ENCODE results near the gene KANK2.

The KANK2 gene

DNA sequence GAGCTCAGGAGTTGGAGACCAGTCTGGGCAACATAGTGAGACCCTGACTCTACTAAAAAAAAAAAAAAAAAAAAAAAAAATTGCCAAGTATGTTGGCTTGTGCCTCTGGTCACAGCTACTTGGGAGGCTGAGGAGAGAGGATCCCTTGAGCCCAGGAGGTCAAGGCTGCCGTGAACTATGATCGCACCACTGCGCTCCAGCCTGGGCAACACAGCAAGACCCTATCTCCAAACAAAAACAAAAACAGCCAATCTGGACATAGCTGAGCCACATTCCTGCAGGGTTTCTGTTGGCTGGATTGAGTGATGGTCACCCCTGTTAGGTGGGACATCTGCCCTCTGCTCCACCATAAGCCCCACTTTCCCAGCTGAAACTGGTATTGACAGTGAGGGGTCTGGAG is 28.5 kb upstream of the KANK2 start:
- H3K4me3 ChIP-seq (ENCODE audit: low read depth, low read length), result no peak overlapping the region
- TF ChIP-seq, protein P1, sequence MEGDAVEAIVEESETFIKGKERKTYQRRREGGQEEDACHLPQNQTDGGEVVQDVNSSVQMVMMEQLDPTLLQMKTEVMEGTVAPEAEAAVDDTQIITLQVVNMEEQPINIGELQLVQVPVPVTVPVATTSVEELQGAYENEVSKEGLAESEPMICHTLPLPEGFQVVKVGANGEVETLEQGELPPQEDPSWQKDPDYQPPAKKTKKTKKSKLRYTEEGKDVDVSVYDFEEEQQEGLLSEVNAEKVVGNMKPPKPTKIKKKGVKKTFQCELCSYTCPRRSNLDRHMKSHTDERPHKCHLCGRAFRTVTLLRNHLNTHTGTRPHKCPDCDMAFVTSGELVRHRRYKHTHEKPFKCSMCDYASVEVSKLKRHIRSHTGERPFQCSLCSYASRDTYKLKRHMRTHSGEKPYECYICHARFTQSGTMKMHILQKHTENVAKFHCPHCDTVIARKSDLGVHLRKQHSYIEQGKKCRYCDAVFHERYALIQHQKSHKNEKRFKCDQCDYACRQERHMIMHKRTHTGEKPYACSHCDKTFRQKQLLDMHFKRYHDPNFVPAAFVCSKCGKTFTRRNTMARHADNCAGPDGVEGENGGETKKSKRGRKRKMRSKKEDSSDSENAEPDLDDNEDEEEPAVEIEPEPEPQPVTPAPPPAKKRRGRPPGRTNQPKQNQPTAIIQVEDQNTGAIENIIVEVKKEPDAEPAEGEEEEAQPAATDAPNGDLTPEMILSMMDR (IDR thresholded peaks at IDR 0.05; ENCODE audit: low read depth, low read length, missing control alignments), result no peak
- in situ Hi-C loops (cut with HindIII; ENCODE audit: low sequenced_read_pairs), result no loop called here
- no peak for DNase-seq (ENCODE audit: low read depth)

DNA sequence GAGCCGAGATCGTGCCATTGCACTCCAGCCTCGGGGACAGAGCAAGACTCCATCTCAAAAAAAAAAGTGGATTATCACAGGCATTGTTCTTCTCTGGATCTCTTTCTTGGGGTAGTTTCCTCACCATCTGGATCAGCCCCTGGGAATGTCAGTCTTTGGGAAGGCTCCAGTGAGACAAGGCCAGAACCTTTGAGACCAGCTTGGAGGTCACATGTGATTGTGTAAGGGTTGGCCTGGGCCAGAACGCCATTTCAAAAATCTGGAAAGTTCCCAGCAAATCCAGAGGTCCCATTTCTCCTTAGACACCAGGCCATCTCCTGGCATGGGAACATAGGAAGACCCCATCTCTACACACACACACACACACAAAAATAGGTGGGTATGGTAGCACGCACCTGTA is 27.8 kb upstream of the KANK2 start:
- DNase-seq (ENCODE audit: low read depth), result no peak
- in situ Hi-C loops (cut with HindIII; ENCODE audit: low sequenced_read_pairs), result no loop called here
- no peak overlapping the region for H3K4me3 ChIP-seq (ENCODE audit: low read depth, low read length)
- TF ChIP-seq, protein P1 (IDR thresholded peaks at IDR 0.05; ENCODE audit: low read depth, low read length, missing control alignments), result no peak

DNA sequence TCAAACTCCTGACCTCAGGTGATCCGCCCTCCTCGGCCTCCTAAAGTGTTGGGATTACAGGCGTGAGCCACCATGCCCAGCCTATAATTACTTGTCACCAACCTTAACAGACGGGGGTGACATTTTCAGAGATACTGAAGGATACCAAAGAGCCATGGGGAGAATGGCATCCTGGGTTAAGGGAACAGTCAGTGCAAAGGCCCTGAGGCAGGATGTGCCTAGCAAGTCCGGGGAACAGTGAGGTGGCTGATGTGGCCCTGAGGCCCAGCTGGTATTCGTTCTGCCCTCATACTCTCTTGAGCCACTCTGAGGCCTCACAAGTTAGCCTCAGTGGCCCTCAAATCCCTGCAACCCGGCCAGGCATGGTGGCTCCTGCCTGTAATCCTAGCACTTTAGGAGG is 27.1 kb upstream of the KANK2 start:
- TF ChIP-seq, protein P1 (IDR thresholded peaks at IDR 0.05; ENCODE audit: low read depth, low read length, missing control alignments), result no peak
- no peak for DNase-seq (ENCODE audit: low read depth)
- no peak overlapping the region for H3K4me3 ChIP-seq (ENCODE audit: low read depth, low read length)
- in situ Hi-C loops (cut with HindIII; ENCODE audit: low sequenced_read_pairs), result no loop called here

DNA sequence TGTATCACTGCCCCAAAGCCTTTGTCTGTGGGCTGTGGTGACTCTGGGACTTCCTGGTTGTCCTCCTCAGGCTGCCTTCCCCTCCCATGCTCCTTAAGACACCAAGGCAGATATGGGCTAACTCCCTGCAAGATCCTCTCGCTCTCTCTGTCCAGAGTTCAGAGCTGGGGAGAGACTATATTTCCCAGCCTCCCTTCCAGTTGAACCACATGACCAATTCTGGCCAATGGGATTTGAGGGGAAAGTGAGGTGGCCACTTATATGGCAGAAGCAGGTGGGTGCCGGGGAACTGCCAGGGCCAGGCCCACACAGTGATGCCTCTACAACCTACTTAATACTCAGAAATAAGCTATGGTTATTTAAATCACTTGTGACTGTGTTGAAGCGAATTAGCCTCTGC is 25.9 kb upstream of the KANK2 start:
- TF ChIP-seq, protein P1 (IDR thresholded peaks at IDR 0.05; ENCODE audit: low read depth, low read length, missing control alignments), result no peak
- no peak for DNase-seq (ENCODE audit: low read depth)
- H3K4me3 ChIP-seq (ENCODE audit: low read depth, low read length), result no peak overlapping the region
- in situ Hi-C loops (cut with HindIII; ENCODE audit: low sequenced_read_pairs), result no loop called here

DNA sequence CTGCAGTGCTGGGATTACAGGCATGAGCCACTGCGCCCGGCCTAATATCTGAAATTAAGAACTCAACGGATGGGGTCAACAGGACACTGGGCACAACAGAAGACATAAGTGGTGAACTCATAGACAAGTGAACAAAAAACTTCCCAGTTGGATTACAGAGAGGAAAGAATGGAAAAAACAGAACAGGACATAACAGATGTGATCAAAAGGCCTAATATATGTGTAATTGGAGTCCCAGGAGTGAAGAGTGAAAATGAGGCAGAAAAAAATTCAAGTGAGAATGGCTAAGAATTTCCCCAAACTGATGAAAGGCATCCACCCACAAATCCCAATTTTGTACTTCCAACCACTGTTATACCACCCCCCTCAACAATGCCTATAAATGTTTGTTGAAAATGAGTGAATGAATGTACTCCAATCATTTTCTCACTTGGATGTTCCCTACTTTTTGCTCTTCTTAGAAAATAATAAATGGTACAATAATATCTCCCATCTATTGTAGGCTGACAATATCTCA is 23.8 kb upstream of the KANK2 start:
- no peak overlapping the region for H3K4me3 ChIP-seq (ENCODE audit: low read depth, low read length)
- no peak for DNase-seq (ENCODE audit: low read depth)
- TF ChIP-seq, protein P1 (IDR thresholded peaks at IDR 0.05; ENCODE audit: low read depth, low read length, missing control alignments), result no peak
- in situ Hi-C loops (cut with HindIII; ENCODE audit: low sequenced_read_pairs), result no loop called here

DNA sequence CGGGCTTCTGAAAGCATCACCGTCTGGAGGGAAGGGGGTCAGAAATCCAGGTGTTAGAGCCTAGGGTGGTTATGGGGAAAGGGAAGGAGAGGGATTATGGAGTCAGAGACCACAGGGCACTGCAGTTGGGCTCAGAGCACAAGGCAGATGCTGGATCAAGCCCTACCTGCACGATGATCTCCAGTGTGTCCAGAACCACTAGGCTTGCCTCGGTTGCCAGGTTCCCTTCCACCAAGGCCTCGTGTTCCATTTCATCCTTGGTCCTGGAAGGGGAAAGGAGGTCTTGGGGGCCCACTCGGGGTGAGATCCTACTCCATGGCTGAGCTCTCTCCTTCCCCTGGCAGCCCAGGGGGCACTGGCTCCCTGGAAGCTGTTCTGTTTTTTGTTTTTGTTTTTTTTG is 17.0 kb upstream of the KANK2 start:
- in situ Hi-C loops (cut with HindIII; ENCODE audit: low sequenced_read_pairs), result no loop called here
- TF ChIP-seq, protein P1 (IDR thresholded peaks at IDR 0.05; ENCODE audit: low read depth, low read length, missing control alignments), result no peak
- H3K4me3 ChIP-seq (ENCODE audit: low read depth, low read length), result no peak overlapping the region
- DNase-seq (ENCODE audit: low read depth), result no peak

DNA sequence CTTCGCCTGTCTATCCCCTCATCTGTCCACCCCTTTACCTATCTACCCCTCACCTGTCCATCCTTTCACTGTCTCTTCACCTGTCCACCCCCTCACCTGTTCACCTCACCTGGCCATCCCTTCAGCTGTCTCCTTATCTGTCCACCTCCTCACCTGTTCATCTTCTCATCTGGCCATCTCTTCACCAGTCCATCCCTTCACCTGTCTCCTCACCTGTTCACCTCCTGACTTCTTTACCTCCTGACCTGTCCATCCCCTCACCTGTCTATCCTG is 13.2 kb upstream of the KANK2 start:
- DNase-seq (ENCODE audit: low read depth), result no peak

More for the DNA sequence above, 13.2 kb upstream of the KANK2 start:
- H3K4me3 ChIP-seq (ENCODE audit: low read depth, low read length), result no peak overlapping the region
- in situ Hi-C loops (cut with HindIII; ENCODE audit: low sequenced_read_pairs), result no loop called here
- TF ChIP-seq, protein P1 (IDR thresholded peaks at IDR 0.05; ENCODE audit: low read depth, low read length, missing control alignments), result no peak
